Measurements from ENCODE around the gene SEMA3C.

Gene SEMA3C

DNA sequence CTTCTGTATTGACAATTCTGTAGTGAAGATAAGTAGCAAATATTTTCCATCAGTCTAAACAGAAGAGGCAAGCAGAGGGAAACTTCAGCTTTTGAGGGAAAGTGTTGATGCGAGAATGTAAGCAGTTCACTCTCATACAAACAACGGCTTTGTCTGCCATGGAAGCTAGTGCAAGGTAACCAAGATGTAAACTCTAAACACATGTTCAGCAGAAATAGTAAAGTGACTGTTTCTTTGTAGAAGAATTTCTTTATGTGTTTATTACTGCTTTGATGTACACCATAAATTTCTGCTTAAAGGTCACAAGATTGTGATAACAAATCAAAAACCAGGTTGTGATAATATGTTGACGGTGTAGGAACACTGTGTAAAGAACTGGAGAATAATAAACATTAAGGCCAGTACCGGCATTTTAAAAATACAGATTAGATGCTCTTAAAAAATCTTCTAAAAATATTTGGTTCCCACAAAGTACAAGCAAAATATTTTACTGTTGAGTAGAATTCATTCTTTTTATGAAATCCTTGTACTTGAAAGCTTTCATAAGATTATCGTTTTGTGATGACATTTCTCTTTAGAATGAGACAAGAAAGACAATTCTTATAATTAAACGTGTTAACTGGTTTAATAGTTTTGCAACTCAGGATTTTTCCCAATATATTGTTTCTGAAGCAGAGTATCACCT, 34.2 kb downstream of the SEMA3C start:
- DNase-seq, result no peak

DNA sequence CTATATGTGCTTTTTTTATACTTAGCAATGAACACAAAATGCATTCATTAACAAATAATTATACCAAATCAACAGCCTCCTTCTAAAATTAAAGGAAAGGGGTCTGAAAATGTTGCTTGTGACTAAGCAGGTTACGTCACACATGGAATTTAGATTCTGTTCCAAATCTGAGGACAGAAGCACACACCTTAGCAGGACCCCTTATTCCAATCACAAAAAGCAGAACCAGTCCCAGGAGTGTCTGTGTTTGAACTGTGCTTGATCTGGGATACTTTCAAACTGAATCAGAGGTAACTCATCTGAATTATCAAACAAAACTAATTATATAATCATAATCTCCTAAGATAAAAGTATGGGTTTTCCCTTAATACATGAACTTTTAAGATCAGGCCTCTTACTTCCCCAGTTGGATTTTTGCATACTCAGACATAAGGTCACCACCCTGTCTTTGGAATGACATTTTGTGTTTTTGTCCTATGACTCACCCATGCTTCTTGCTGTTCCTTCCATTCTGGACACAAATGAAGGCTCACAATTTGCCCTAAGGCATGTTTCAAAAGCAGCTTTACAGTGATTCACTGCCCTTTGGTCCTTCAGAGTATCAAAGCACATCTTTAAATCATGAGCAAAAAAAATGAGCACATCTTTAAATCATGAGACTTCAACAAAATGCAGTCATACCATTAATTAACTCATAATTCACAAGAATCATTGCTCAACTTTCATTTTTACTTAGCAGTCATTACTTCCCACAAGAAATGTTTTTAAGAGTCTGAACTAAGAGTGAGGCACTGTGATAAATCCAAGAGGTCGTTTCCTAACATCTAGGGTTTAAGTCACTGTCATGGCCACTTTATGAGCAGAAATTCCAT, 35.5 kb downstream of the SEMA3C start:
- no peak for DNase-seq

DNA sequence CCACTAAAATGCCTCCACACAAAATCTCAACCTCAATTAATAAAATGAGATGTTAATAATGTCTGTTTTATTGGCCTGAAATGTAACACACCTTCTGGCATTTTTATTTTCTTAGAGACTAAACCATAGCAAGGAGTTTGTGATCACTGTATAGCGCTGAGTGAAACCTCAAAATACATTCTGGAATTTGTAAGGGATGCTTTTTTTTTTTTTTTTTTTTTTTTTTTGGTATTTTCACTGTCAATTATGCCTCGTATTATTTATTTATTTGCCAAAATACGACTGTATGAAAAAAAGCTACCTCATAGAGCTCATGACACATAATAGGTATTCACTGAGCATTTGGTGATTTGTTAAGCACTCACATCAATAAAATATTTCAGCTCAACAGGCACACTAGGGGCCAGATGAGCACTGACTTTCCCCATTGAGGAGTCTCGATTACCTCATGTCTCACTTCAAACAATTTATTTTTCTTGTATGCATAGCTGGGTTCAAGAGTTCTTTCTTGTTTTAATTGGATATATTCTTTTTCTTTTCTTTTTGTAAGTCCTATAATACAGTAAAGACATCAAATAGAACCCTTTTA, 36.5 kb downstream of the SEMA3C start:
- DNase-seq, result no peak

DNA sequence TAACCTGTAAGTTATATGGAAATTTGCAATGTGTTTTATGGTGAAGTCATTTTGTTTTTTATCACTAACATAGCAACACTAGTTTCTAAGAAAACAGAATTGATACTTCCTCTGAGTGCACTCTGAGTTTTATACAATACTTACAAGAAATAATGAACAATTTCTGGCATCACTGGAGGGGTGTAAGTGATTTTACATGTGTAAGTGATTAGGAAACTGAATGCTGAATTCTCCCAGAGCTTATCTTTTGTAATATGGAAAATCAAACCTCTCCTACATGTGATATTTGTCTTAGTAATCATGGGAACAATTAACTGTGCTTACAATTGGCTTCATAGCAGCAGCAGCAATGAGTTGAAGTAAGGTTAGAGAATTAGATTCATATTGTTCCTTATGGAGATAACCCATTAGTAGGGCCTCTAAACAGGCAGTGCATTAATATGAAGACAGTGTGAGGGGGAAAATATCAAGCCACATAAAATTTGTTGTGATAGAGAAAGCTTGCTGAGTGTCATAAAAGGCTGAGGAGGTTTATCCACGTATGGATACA, 37.4 kb downstream of the SEMA3C start:
- no peak for DNase-seq

GRCh38 chr7:80879849-80880248, 39.0 kb downstream of the SEMA3C start:
- no peak for DNase-seq

GRCh38 chr7:80876894-80877414, 41.9 kb downstream of the SEMA3C start:
- DNase-seq, result no peak

GRCh38 chr7:80875537-80876120, 43.2 kb downstream of the SEMA3C start:
- DNase-seq, result no peak

GRCh38 chr7:80873140-80873539, 45.7 kb downstream of the SEMA3C start:
- no peak for DNase-seq

DNA sequence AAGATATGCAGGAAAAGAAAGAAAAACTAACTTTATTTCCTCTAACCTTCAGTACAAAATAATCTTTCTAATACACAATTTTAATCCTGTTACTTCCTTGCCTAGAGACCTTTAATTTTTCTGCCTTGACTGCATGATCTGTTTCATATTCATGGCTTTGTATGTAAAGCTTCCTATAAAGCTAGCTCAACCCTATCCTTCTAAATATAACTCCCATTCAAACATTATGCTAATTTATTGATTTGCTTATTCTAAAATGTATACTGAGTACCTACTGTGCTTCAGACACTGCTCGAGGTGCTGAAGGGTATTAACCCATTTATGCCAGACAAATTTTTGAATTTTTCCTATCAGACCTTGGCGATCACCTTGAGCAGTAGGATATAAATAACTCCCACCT, 47.6 kb downstream of the SEMA3C start:
- DNase-seq, result no peak

GRCh38 chr7:80870813-80871212, 48.0 kb downstream of the SEMA3C start:
- DNase-seq, result no peak

DNA sequence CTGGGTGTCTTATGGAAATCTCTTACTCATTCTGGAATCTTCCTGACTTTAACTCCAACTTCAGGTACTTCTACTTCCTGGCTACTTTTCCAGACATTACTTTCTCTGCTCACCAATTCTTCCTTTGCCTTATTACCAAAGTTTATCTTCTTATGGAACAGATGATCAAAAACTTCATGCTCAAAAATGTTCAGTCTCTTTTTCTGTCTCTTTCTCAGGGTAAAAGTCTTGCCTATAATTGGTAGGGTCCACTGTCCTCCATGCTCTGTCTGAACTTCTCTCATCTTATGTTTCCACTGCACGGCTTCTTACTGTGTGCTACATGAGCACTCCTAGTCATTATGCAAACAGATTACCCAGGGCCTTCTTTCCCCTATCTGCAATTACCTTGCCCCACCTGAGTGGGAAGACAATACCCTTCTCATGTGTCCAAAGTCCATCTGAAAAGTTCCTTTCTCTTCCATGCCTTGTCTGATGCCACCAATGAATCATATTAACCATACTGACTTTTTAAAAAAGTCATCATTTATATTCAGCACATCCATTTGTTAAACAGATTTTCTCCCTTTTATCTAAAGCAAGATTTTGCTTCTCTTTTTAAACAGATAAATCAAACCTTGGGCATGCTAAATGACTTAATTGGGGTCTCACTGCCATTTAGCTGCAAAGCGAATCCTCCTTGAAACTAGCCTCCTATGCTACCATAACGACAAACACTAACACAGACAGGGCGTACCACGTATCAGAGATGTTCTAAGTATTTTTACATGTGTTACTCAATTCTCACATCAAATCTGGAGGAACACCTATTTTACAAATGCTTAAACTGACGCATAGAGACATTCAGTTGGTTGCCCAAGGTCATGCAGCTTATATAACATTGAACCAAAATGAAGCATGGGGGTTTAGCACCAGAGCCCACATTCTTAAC, 48.8 kb downstream of the SEMA3C start:
- DNase-seq, result no peak

- no peak for DNase-seq
These were observed 49.6 kb downstream of the SEMA3C start for GRCh38 chr7:80869106-80869784.

DNA sequence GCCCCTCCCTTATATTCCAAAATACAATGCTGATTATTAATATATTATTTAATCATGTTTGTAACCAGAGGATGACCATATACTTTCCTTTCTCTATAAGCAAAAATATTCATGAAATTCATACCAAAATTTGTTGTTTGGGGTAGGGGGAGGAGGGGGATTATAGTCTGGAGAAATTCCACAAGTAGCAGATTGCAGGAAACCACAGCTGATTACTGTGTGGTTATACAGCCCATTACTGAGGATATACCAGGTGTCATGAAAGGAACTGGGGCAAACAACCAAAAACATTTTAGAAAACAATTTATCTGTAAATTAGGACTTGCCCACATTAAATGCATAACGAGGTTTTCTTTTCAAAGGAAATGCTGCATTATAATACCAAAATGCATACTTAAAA, 50.3 kb downstream of the SEMA3C start:
- no peak for DNase-seq

DNA sequence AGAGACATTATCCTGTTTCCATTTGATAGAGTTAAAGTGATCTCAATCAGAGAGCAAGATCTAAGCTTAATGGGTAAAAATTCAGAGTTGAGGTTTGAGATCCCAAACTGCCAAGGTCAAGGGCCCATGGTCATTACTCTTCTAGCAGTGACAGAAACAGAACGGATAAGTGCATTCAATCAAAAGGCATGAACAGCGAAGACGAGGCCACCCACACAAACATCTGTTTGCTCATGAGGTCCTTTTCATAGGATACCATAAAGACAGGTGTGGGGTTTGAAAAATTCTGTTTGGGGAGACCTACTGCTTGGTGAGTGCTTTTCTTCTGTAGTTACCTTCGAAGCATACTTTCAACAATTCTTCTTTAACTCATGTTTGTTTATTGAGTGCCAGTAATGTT, 58.3 kb downstream of the SEMA3C start:
- DNase-seq, result no peak

- no peak for DNase-seq
These were observed 59.4 kb downstream of the SEMA3C start for GRCh38 chr7:80859272-80859970.

DNA sequence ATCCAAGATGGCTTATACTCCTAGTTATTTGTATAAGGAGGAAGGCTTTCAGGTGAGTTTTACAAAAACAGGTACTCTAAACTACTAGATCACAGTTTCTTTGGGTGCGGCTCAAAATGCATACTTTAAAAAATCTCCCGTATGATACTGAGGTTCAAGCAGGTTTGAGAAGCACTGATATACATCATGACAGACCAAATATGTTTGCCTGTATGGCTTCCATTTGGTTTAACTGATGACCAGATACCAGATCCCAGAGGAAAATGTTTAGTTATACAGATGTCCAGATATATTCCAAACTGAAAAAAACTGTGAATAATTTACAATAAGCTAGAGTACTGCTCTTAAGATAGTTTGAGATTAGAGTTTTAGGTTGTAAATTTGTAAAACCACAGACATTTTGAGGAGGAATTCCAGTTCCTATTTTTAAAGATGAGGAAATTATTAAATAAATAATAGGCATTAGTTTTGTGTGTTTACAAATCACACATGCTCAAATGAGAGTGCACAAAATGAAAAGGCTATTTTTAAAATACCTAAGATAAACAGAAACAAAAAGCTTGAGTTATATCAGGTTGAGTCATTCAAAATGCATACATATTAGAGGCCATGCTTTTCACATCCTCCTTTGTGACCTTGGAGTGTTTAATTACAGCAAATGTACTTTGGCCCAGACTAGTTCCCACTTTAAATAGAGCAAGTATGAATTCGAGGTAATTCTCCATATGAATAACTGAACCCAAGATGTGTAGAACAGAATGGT, 60.5 kb downstream of the SEMA3C start:
- DNase-seq, result no peak

DNA sequence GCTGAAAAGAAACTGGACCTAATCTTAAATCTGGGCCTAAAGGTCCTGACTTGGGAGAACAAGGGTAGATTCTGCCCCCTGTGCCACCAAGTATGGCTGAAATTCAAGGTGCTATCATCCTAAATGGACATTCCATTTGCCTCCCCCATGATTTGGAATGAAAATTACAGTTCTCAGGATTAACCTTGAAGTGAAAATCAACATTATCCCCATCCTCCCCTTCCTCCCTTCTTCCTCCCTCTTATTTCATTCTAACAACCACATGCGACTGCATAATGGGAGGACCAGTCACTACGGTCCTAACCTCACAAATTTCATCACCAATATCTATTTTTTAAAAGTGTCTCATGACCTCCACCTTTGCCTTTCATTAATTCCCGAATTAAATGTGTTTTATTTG, 62.1 kb downstream of the SEMA3C start:
- DNase-seq, result no peak

DNA sequence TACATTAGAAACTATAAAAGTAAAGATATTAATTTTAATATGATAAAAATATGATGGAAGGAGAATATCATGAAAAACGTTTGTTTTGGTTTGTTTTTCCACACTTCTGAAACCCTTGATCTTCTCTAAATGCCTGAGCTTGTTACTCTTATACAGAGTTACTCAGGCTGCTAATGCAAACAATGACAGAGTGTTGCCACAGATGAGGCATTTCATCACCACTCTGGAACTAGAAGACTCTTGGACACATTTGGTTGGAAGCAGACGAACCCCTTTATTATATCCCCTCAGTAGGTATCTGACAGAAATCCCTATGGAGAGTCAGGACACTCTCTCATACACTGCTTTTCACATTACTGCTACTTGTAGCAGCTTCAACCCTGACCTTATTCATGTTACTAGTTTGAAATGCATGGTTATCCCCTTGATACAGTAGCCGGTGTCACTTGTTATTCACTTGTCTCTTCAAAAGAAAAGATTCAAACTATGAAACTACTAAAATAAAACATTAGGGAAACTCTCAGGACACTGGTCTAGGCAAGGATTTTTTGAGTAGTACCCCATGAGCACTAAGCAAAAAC, 66.9 kb downstream of the SEMA3C start:
- no peak for DNase-seq

DNA sequence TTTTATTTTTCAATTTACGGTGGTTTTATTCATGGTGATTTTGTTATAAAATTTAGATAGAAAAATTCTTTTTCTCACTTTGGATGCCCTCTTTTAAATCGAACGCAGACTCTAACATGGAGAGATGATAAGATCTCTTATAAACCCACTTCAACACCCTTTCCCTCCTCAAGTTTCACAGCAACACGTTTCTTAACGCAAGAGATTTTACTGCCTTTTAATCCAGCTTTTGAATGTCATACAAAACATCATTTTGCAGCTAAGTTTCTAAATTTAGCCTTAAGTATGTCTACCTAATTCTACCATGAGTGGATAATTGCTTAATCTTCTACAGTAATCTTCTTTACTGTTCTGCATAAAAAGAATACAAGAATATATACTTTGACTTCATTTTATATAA, 70.0 kb downstream of the SEMA3C start:
- no peak for DNase-seq

DNA sequence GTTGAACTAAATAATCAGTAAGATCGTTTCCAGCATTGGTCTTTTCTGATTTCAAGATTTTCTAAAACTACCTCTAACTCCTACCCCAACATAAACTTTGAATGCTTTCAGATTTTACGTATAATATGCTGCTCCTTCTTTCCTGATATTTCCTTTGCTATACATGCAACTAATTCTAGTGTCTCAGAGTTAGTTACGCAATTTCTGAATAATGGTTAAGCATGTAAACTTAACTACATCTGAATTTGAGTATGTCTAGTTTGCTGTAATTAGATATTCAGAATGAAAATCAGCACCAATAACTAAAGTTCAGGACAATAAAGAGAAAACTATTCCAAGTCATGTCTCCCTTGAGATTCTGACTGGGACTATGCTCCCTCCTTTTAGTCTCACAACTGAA, 71.0 kb downstream of the SEMA3C start:
- DNase-seq, result no peak
